ENCODE results near the gene SYT17.
A peak's percentile ranks its signal among the peaks of the same experiment; 100 is the strongest.

The SYT17 gene

GRCh38 chr16:19266774-19267173 is 98.7 kb downstream of the SYT17 start:
- no peak for DNase-seq

GRCh38 chr16:19269098-19269497 is 101.1 kb downstream of the SYT17 start:
- no peak for DNase-seq

- DNase-seq: no peak
These were observed 106.2 kb downstream of the SYT17 start for GRCh38 chr16:19274165-19274797.

GRCh38 chr16:19278403-19278802 is 110.4 kb downstream of the SYT17 start:
- no peak for DNase-seq

GRCh38 chr16:19281246-19281645 is 113.2 kb downstream of the SYT17 start:
- DNase-seq: no peak

GRCh38 chr16:19282101-19282500 is 114.1 kb downstream of the SYT17 start:
- DNase-seq: no peak

GRCh38 chr16:19283637-19284036 is 115.6 kb downstream of the SYT17 start:
- no peak for DNase-seq

GRCh38 chr16:19284207-19284606 is 116.2 kb downstream of the SYT17 start:
- no peak for DNase-seq

GRCh38 chr16:19285431-19285830 is 117.4 kb downstream of the SYT17 start, which contains the start of gene CLEC19A:
CLEC19A (plus strand) TSS chr16:19285731; CDS start chr16:19285852, 121 bp downstream.
- peak; percentile 44 for DNase-seq

- DNase-seq: no peak
These were observed 118.8 kb downstream of the SYT17 start for GRCh38 chr16:19286827-19287226.

GRCh38 chr16:19287241-19287640 is 119.2 kb downstream of the SYT17 start:
- DNase-seq: no peak

GRCh38 chr16:19288872-19289799 is 121.1 kb downstream of the SYT17 start:
- DNase-seq: peak; percentile 15

GRCh38 chr16:19289811-19290485 is 121.9 kb downstream of the SYT17 start:
- peak; percentile 89 for DNase-seq

GRCh38 chr16:19290860-19291259 is 122.8 kb downstream of the SYT17 start:
- DNase-seq: no peak

- DNase-seq: peak; percentile 86
These were observed 123.4 kb downstream of the SYT17 start for GRCh38 chr16:19291475-19291874.

- DNase-seq: peak; percentile 36
These were observed 124.1 kb downstream of the SYT17 start for GRCh38 chr16:19292186-19292585.

GRCh38 chr16:19294156-19294649 is 126.2 kb downstream of the SYT17 start:
- no peak for DNase-seq

GRCh38 chr16:19295393-19295792 is 127.4 kb downstream of the SYT17 start:
- DNase-seq: no peak

- DNase-seq: no peak
These were observed 129.4 kb downstream of the SYT17 start for GRCh38 chr16:19297454-19297853.

GRCh38 chr16:19299565-19299964 is 131.5 kb downstream of the SYT17 start:
- DNase-seq: no peak

GRCh38 chr16:19301931-19302330 is 133.9 kb downstream of the SYT17 start:
- DNase-seq: no peak

- DNase-seq: no peak
These were observed 136.7 kb downstream of the SYT17 start for GRCh38 chr16:19304750-19305149.

- DNase-seq: no peak
These were observed 137.4 kb downstream of the SYT17 start for GRCh38 chr16:19305443-19305842.
